Esophagus squamous epithelium (tissue), 4 donors: Measurements from ENCODE around the gene PIAS2.

Experiments
- CTCF ChIP-seq, 6 experiments: fragments of 450-650 bp in 4 of 6; fragments of 200-600 bp in 2 of 6; sonication (generic) in 2 of 6; IDR thresholded peaks; one replicate each; pipeline ENCODE4 v1.5.1; 2016 to 2019; ENCODE audit warnings: antibody characterized with exemption in 6 of 6, mild to moderate bottlenecking in 4 of 6, moderate library complexity in 4 of 6
- POLR2A ChIP-seq, 4 donors: fragments of 450-650 bp; IDR thresholded peaks; one replicate each; pipeline ENCODE4 v1.6.1; 2017; ENCODE audit warnings: antibody characterized with exemption in 4 of 4, mild to moderate bottlenecking in 4 of 4, moderate library complexity in 3 of 4

GRCh38 chr18:46917108-46917802 lies at the start of gene PIAS2, which contains the start of gene KATNAL2:
- peak in 4 of 6 experiments; percentile 11 to 27 (median 20) for TF ChIP-seq CTCF (IDR thresholded peaks at IDR 0.05)
- peak in 3 of 4 donors; percentile 34 to 86 (median 82) for TF ChIP-seq POLR2A (IDR thresholded peaks at IDR 0.05)
